HG03139 (cell line): Measurements from ENCODE around the gene DDAH2.
A peak's percentile ranks its signal among the peaks of the same experiment; 100 is the strongest.

Experiments used
- ATAC-seq: cut with Tn5 transposase; IDR thresholded peaks from one replicate; pipeline ENCODE4 v1.9.1; 2021; ENCODE audit not compliant: unreplicated experiment

Gene DDAH2

GRCh38 chr6:31761343-31761742 lies 32.2 kb upstream of the DDAH2 start:
- ATAC-seq: no peak

DNA sequence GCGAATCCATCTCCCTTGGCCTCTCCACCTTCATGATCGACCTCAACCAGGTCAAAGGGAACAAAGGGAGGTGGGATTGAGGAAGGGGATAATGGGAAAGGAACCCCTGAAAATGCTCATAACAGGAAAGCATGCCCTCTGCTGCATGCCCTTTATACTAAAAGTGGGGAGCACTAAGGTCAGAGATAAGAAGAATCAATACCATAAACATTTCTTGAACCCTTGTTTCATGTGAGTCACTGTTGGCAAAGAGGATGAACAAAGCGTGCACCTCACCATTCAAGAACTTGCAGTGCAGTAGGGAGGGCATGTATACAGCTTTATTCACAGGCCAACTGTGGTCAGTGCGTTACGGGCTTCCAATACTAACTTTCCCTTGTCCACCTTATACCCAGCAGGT lies 31.7 kb upstream of the DDAH2 start:
- no peak for ATAC-seq

DNA sequence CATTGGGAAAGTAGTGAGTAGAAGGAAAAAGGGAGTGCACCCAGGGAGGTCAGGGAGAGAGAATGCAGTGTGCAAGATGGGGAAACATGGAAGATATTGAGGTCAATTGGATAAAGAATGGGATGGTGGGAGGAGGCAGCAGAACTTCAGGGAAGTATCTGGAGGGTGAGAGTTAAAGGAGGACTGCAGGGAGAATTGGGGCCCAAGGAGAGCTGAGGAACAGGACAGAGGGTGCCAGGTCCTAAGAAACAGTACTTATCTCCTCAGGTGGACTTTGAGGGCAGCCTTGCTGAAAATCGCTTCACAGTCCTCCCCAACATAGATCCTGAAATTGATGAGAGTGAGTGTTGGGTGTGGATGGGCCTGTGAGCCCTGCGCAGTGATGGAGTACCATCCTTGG lies 29.2 kb upstream of the DDAH2 start:
- no peak for ATAC-seq

GRCh38 chr6:31752739-31753319 lies 23.7 kb upstream of the DDAH2 start:
- no peak for ATAC-seq

DNA sequence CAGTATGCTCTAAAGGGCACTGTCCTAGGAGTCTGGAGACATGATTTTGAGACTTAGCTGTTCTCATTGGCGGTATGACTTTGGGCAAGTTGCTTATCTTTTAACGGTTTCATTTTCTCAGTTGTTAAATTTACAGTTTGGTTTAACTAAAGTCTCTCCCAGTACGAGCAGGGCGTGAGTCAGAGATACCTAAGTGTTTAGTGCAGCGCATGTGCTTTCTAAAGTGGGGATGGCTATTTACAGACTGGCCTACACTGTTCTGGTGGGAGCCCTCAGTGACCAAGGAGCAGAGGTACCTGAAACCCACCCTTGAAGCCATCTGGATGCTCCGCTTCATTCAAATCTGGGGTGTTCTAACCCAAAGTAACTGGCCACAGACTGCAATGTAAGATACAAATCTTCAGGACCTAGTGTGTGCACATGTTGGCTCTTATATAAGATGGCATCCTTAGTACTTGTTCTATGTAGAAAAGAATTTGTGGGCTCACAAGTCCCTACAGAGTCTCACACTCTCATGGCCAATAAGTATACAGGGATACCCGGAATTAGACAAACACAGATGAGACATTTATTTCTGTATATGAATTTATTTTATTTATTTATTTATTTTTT lies 21.4 kb upstream of the DDAH2 start:
- ATAC-seq: no peak

GRCh38 chr6:31749301-31750036 lies 20.4 kb upstream of the DDAH2 start:
- no peak for ATAC-seq

DNA sequence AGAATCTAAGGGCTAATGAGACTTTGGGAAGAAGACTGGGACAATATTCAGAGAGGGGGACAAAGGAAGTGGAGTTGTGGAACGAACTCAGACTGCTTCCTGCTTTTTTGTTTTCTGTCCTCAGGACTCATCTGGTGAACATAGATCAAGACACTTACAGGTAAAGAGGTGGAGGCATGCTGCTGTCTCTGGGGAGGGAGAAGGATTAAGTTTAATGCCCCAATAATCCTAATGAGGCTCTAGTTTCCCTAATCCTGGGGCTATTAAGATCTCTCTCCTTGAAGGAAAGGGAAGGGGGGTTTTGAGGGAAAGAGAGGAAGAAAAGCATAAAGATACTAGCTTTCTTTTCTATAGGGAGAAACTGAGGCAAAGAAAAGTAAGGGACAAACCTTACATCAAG lies 15.3 kb upstream of the DDAH2 start:
- ATAC-seq: no peak

GRCh38 chr6:31742894-31743293 lies 13.8 kb upstream of the DDAH2 start:
- no peak for ATAC-seq

DNA sequence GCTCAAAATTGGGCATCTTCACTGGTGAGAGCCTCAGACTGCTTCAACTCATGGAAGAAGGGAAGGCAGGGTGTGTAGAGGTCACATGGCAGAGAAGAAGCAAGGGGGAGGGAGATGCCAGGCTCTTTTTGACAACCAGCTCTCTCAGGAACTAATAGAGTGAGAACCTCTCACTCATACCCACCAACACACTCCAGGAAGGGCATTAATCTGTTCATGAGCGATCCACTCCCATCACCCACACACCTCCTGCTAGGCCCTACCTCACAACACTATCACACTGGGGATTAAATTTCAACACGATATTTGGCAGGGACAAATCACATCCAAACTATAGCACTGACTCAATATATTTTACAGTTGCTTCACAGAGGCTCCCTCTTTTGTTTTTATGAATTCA lies 12.7 kb upstream of the DDAH2 start:
- ATAC-seq: no peak

- ATAC-seq: no peak
These were observed 11.5 kb upstream of the DDAH2 start for GRCh38 chr6:31740397-31741223.

DNA sequence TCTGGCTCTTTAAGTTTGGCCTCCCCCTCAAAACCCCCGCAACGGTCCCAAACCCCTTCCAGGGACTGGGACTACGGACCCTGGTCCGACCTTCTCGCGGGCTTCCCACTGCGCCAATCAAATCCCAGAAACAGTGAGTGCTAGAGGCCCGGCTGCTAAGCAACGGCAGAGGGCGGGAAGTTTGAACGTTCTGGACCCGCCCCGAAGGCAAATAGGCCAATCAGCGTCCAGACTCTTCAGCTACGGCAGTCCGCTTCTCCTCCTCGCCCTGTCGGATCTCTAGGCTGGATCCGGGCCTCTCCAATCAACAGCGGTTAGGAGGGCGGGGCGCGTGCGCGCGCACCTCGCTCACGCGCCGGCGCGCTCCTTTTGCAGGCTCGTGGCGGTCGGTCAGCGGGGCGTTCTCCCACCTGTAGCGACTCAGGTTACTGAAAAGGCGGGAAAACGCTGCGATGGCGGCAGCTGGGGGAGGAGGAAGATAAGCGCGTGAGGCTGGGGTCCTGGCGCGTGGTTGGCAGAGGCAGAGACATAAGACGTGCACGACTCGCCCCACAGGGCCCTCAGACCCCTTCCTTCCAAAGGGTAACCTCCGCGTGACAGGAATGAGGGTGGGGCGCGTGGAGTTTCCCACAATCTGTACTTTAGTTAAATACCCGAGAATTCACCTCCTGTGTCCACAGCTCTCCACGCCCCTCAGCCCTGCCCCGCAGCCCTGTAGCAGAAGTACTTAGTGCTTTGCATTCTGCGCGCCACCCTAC lies 10.7 kb upstream of the DDAH2 start, which contains the start of gene MSH5:
Gene MSH5 (plus strand): TSS at position 367 of the 758 bp plus-strand sequence. CDS start 462 bp downstream, outside the sequence.
- peak; percentile 58 for ATAC-seq

DNA sequence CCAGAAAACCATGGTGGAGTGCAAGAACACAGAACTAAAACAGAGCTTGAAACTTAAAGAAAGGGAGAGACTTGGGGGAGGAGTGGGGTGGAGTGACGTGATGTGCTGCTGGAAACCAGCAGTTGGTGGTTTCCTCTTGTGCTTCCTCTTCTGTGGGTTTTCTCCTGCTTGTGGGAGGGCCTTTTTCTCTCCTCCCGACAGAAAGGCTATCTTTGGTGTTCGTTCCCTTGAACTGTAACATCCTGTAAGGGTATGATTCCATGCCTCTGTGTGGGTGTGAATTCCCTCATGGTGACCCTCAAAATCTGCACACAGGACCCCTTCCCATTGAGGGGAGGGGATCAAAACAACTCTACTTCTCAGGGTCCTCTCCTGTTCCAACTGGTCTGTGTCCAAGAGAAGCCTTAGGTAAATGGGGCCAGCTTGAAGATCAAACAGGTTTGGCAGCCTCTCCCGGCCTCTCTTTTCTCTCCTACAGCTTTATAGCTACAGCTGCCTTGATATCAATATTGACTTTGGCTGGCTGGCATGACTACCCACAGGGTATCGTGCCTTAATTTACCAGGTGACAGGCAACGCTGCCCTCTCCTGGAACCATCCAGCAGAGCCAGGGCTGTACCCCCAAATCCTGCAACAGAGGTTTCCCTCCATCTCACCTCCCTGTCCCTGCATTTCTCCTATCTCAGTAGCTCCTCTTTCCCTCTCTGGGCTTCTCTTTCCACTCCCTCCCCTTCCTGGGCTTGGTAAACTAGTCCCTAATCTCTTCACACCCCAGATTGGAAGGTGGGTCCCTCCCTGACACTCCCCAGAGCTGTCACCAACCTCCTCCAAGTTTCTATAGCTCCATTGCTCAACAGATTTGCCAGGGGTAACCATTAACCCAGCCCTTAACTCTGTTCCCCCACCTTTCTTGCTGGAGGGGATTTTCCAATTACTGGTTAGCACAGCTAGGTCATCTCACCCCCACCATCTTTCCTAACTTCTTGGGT lies 9.2 kb upstream of the DDAH2 start:
- ATAC-seq: no peak

GRCh38 chr6:31737315-31737990 lies 8.4 kb upstream of the DDAH2 start:
- no peak for ATAC-seq

- ATAC-seq: no peak
These were observed 7.7 kb upstream of the DDAH2 start for GRCh38 chr6:31736768-31737314.

- peak; percentile 26 for ATAC-seq
These were observed 7.1 kb upstream of the DDAH2 start, which contains the start of gene CLIC1 for GRCh38 chr6:31736021-31736767. CLIC1 (minus strand) TSS chr6:31736530; CDS start chr6:31736300, 230 bp downstream.

- ATAC-seq: no peak
These were observed 5.8 kb upstream of the DDAH2 start for GRCh38 chr6:31734821-31735406.

DNA sequence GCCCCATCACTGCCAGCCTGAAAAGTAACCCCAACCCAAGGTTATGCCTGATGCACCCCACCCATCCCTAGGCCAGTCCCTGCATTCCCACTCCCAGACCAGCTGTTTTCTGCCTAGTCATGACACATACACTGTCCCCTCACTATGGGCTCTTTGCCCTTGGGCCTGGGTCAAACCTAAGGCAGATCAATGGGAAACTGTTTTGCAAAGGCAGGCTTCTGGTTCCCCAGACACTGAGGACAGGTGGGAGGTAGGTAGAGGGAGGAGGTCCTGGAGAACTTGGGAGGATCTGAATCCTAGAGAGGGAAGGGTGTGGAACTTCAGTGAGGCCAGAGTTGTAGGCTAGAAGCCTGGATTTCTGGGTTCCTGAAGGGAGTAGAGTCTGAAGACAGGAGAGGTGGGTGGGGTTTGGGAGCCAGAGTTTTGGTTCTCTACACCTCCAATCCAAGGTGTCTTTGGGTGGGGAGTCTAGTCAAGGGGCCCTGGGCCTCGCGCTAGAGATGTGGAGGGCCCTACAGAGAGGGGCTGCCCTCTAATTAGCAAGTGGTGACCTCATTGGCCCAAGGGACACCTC lies 5.2 kb upstream of the DDAH2 start:
- no peak for ATAC-seq
